ENCODE measurements around the gene IL16.

The IL16 gene

GRCh38 chr15:81244306-81244705 is 47.6 kb downstream of the IL16 start:
- no peak for TF ChIP-seq EZH2phosphoT487 (IDR thresholded peaks at IDR 0.05; ENCODE audit: low read length)
- no peak for TF ChIP-seq EZH2 (optimal IDR thresholded peaks at IDR 0.05; ENCODE audit: low read depth, low read length)
- no peak for TF ChIP-seq CTCF (IDR thresholded peaks at IDR 0.05; ENCODE audit: low read length)
- Histone ChIP-seq H3K9me2 (replicated peaks; ENCODE audit: insufficient read depth, low read length) (no peaks in the 10 kb centered on the region), H2AFZ (ENCODE audit: low read length) (no peak overlapping the region), H3F3A (ENCODE audit: insufficient read depth, low read length) (no peaks in the 10 kb centered on the region), H3K9me3 (replicated peaks; ENCODE audit: insufficient read depth, low read length) (no peaks in the 10 kb centered on the region), H3K4me3 (ENCODE audit: low read length) (no peak overlapping the region), H3K79me2 (ENCODE audit: low read length) (no peaks in the 10 kb centered on the region), H3K36me3 (replicated peaks; ENCODE audit: insufficient read depth, low read length) (no peaks in the 10 kb centered on the region), H3K27me3 (replicated peaks; ENCODE audit: insufficient read depth, low read length) (no peaks in the 10 kb centered on the region), H3K27ac (ENCODE audit: low read length) (no peak overlapping the region), H3K9ac (ENCODE audit: low read length) (no peak overlapping the region), H3K4me2 (ENCODE audit: low read depth, low read length) (no peak overlapping the region), H4K20me1 (ENCODE audit: insufficient read depth, low read length) (no peaks in the 10 kb centered on the region), H3K4me1 (ENCODE audit: low read length) (no peaks in the 10 kb centered on the region)
- no peak for DNase-seq

- H2AFZ ChIP-seq (ENCODE audit: low read length) = no peak overlapping the region
- no peak overlapping the region for H3K27ac ChIP-seq (ENCODE audit: low read length)
- DNase-seq = no peak
- H3K4me2 ChIP-seq (ENCODE audit: low read depth, low read length) = no peak overlapping the region
- no peaks in the 10 kb centered on the region for H3K36me3 ChIP-seq (replicated peaks; ENCODE audit: insufficient read depth, low read length)
- no peaks in the 10 kb centered on the region for H3F3A ChIP-seq (ENCODE audit: insufficient read depth, low read length)
- TF ChIP-seq EZH2phosphoT487 (IDR thresholded peaks at IDR 0.05; ENCODE audit: low read length) (no peak), EZH2 (optimal IDR thresholded peaks at IDR 0.05; ENCODE audit: low read depth, low read length) (no peak), CTCF (IDR thresholded peaks at IDR 0.05; ENCODE audit: low read length) (no peak)
- no peak overlapping the region for H3K9ac ChIP-seq (ENCODE audit: low read length)
- no peaks in the 10 kb centered on the region for H4K20me1 ChIP-seq (ENCODE audit: insufficient read depth, low read length)
- no peak overlapping the region for H3K4me3 ChIP-seq (ENCODE audit: low read length)
- no peaks in the 10 kb centered on the region for H3K9me3 ChIP-seq (replicated peaks; ENCODE audit: insufficient read depth, low read length)
- no peaks in the 10 kb centered on the region for H3K9me2 ChIP-seq (replicated peaks; ENCODE audit: insufficient read depth, low read length)
- H3K79me2 ChIP-seq (ENCODE audit: low read length) = no peaks in the 10 kb centered on the region
- H3K27me3 ChIP-seq (replicated peaks; ENCODE audit: insufficient read depth, low read length) = no peaks in the 10 kb centered on the region
- no peaks in the 10 kb centered on the region for H3K4me1 ChIP-seq (ENCODE audit: low read length)
These were observed 57.2 kb downstream of the IL16 start for GRCh38 chr15:81253846-81254245.

GRCh38 chr15:81254277-81254915 is 57.7 kb downstream of the IL16 start:
- Histone ChIP-seq H2AFZ (ENCODE audit: low read length) (no peak overlapping the region), H3K9me3 (replicated peaks; ENCODE audit: insufficient read depth, low read length) (no peaks in the 10 kb centered on the region)
- TF ChIP-seq EZH2phosphoT487 (IDR thresholded peaks at IDR 0.05; ENCODE audit: low read length) (no peak), CTCF (IDR thresholded peaks at IDR 0.05; ENCODE audit: low read length) (no peak), EZH2 (optimal IDR thresholded peaks at IDR 0.05; ENCODE audit: low read depth, low read length) (no peak)

More at GRCh38 chr15:81254277-81254915, 57.7 kb downstream of the IL16 start:
- H3K27me3 ChIP-seq (replicated peaks; ENCODE audit: insufficient read depth, low read length) = no peaks in the 10 kb centered on the region
- no peak overlapping the region for H3K27ac ChIP-seq (ENCODE audit: low read length)
- H3K4me3 ChIP-seq (ENCODE audit: low read length) = no peak overlapping the region
- no peak overlapping the region for H3K9ac ChIP-seq (ENCODE audit: low read length)
- no peaks in the 10 kb centered on the region for H3K9me2 ChIP-seq (replicated peaks; ENCODE audit: insufficient read depth, low read length)
- no peaks in the 10 kb centered on the region for H3K4me1 ChIP-seq (ENCODE audit: low read length)
- no peak for DNase-seq
- H3K36me3 ChIP-seq (replicated peaks; ENCODE audit: insufficient read depth, low read length) = no peaks in the 10 kb centered on the region
- no peak overlapping the region for H3K4me2 ChIP-seq (ENCODE audit: low read depth, low read length)
- H3F3A ChIP-seq (ENCODE audit: insufficient read depth, low read length) = no peaks in the 10 kb centered on the region
- H4K20me1 ChIP-seq (ENCODE audit: insufficient read depth, low read length) = no peaks in the 10 kb centered on the region
- no peaks in the 10 kb centered on the region for H3K79me2 ChIP-seq (ENCODE audit: low read length)
